T-helper 1 cell treated with Interleukin-12 subunit alpha and Interleukin-12 subunit beta and Interleukin-4 antibody, amounts not matched to agents 30 μg/mL and 1 μg/mL, for 36 hours (primary cell): ENCODE measurements around the gene BTBD16.

Experiments
- H3K27ac Mint-ChIP-seq: one replicate; pipeline ENCODE4 v1.8.0; 2021; ENCODE audit warnings: mild to moderate bottlenecking, mixed read lengths
- H3K27me3 Mint-ChIP-seq: one replicate; pipeline ENCODE4 v1.8.0; 2021; ENCODE audit warnings: low read depth, mixed read lengths
- H3K36me3 Mint-ChIP-seq: one replicate; pipeline ENCODE4 v1.8.0; 2021; ENCODE audit warnings: low read depth, mixed read lengths
- H3K4me1 Mint-ChIP-seq: one replicate; pipeline ENCODE4 v1.8.0; 2021; ENCODE audit warnings: low read depth, mixed read lengths
- H3K4me3 Mint-ChIP-seq: one replicate; pipeline ENCODE4 v1.8.0; 2021; ENCODE audit warnings: mild to moderate bottlenecking, moderate library complexity, mixed read lengths
- H3K9me3 Mint-ChIP-seq: one replicate; pipeline ENCODE4 v1.8.0; 2021; ENCODE audit warnings: mixed read lengths

Gene BTBD16

GRCh38 chr10:122302315-122302714 is 31.2 kb downstream of the BTBD16 start:
- H3K27me3 Mint-ChIP-seq = no peaks in the 10 kb centered on the region
- H3K4me1 Mint-ChIP-seq = no peaks in the 10 kb centered on the region
- peaks cover 11% of the 10 kb centered on the region for H3K9me3 Mint-ChIP-seq
- H3K27ac Mint-ChIP-seq = no peak overlapping the region
- H3K4me3 Mint-ChIP-seq = no peak overlapping the region
- no peaks in the 10 kb centered on the region for H3K36me3 Mint-ChIP-seq

DNA sequence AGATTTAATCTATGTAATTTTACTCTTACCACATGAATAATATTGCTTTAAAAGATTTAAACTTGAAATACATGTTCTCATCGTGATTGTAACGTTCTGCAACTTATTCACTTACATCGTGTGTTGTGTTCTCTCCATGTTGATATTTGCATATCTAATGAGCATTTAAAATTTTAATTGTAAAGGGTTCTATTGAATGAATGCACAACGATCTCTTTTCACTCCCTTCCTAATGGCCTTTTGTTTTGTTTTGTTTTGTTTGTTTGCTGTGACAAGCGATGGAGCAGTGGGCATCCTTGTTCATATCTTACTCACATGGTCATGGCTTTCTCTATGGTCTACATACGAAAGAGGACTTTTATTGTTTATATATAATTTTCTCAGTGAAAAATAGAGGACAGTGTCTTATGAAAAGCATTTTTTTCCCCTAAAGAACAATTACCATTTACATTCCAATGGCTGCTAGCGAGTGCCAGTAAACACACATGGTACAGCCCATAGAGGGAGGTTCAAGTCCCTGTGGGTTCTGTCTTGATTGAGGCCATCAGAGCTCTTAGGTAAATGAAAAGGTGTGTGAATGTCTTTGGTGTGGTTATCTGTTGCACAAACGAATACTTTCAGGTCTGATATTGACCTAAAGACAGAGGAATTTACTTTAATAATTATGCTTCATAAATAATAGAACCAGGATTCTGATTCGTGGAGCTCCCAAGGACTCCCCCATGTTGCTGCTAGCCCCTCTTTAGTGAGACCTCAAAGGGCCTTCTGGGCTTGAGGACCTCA is 32.4 kb downstream of the BTBD16 start:
- Mint-ChIP-seq H3K4me3 (no peak overlapping the region), H3K4me1 (no peaks in the 10 kb centered on the region), H3K27me3 (no peaks in the 10 kb centered on the region), H3K27ac (no peak overlapping the region), H3K36me3 (no peaks in the 10 kb centered on the region), H3K9me3 (peaks cover 11% of the 10 kb centered on the region)

DNA sequence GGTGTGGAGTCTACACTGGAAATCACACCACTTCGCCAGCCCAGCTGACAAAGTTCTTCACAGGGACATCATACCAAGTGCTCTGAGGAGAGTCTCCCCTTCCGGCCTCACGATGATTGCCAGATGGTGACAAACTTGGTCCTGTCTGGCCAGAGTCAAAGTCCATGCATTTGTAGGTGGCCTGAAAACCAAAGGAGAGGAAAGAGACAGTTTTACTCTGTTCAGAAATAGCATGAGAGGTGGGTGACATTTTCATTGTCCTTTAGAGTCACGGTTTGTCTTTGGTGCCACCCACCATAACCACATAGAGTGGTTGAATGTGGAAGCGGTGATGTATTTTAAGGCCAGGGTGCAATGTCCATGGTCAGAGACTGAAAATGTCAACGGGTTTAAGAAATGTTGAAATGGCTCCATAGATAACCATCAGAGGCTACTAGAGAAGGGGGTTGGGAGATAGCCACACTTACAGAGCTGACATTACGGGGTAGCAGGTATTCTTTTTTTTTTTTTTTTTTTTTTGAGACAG is 33.0 kb downstream of the BTBD16 start:
- no peaks in the 10 kb centered on the region for H3K36me3 Mint-ChIP-seq

DNA sequence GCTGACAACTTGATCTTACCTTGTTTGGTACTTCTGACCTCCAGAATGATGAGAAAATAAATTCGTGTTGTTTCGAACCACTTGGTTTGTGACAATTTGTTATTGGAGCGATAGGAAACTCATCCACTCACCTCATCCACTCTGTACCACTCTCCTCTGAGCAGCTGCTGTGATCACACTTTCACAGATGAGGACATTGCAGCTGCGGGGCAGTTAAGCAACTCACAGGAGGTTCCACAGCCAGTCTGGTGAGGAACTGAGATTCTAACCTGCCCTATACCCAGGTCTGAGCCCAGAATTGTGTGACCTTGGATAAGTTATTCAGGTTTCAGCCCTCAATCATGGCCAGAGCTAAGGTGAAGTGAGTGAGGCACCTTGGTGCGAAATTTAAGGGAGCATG is 35.2 kb downstream of the BTBD16 start:
- Mint-ChIP-seq H3K4me3 (no peak overlapping the region), H3K4me1 (no peaks in the 10 kb centered on the region), H3K9me3 (peaks cover 11% of the 10 kb centered on the region), H3K27ac (no peak overlapping the region), H3K27me3 (peaks cover 10% of the 10 kb centered on the region), H3K36me3 (no peaks in the 10 kb centered on the region)

More for the DNA sequence above, 33.0 kb downstream of the BTBD16 start:
- H3K27ac Mint-ChIP-seq = no peak overlapping the region
- H3K9me3 Mint-ChIP-seq = peaks cover 11% of the 10 kb centered on the region
- no peaks in the 10 kb centered on the region for H3K4me1 Mint-ChIP-seq
- H3K27me3 Mint-ChIP-seq = peaks cover 5% of the 10 kb centered on the region
- no peak overlapping the region for H3K4me3 Mint-ChIP-seq

- Mint-ChIP-seq H3K36me3 (no peaks in the 10 kb centered on the region), H3K4me1 (no peaks in the 10 kb centered on the region), H3K27ac (no peak overlapping the region), H3K27me3 (peaks cover 12% of the 10 kb centered on the region), H3K4me3 (no peak overlapping the region), H3K9me3 (peaks cover 11% of the 10 kb centered on the region)
These were observed 35.6 kb downstream of the BTBD16 start for GRCh38 chr10:122306744-122307143.

DNA sequence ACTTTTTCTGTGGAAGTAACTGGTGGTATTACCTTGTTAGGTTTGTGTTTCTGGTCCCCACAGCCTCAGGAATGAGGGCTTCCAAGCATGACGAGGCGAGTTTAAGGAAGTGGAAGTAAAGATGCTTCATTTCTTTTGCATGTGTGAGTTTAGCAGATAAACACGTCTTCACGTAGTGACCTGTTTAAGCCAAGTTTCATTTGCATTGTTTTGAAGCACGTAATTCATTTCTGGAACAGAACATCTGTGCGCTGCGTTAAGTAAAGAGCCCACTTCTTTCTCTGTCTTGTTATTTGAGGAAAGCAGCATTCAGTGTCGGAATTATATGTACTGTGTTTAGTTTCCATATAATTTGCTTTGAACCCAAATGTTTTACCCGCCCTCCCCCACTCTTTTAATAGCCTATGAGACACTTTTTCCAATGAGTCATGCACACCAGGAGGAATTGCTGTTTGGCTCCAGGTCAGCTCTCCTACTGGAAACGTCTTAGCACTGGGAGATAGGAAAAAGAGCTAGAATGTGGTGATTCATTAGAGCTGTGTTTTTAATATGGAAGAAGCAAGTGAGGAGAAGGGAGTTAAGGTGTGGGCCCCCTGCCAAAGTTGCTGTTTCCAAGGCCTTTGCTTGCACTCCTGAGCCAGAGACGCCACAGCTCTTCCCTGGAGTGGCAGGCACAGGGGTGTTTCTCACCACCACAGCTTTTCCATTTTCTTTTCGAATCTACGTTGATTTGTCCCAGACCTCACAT is 36.7 kb downstream of the BTBD16 start:
- Mint-ChIP-seq H3K9me3 (peaks cover 11% of the 10 kb centered on the region), H3K27ac (no peak overlapping the region), H3K27me3 (peaks cover 12% of the 10 kb centered on the region), H3K4me3 (no peak overlapping the region), H3K4me1 (no peaks in the 10 kb centered on the region), H3K36me3 (no peaks in the 10 kb centered on the region)

- H3K27me3 Mint-ChIP-seq = peaks cover 12% of the 10 kb centered on the region
- H3K36me3 Mint-ChIP-seq = no peaks in the 10 kb centered on the region
- H3K9me3 Mint-ChIP-seq = peaks cover 11% of the 10 kb centered on the region
- no peaks in the 10 kb centered on the region for H3K4me1 Mint-ChIP-seq
- no peak overlapping the region for H3K27ac Mint-ChIP-seq
- H3K4me3 Mint-ChIP-seq = no peak overlapping the region
These were observed 37.5 kb downstream of the BTBD16 start for GRCh38 chr10:122308417-122309141.

GRCh38 chr10:122310311-122311050 is 39.4 kb downstream of the BTBD16 start:
- H3K27ac Mint-ChIP-seq = no peak overlapping the region
- peaks cover 12% of the 10 kb centered on the region for H3K27me3 Mint-ChIP-seq
- peaks cover 8% of the 10 kb centered on the region for H3K9me3 Mint-ChIP-seq
- H3K4me3 Mint-ChIP-seq = no peak overlapping the region
- H3K36me3 Mint-ChIP-seq = no peaks in the 10 kb centered on the region
- no peaks in the 10 kb centered on the region for H3K4me1 Mint-ChIP-seq

DNA sequence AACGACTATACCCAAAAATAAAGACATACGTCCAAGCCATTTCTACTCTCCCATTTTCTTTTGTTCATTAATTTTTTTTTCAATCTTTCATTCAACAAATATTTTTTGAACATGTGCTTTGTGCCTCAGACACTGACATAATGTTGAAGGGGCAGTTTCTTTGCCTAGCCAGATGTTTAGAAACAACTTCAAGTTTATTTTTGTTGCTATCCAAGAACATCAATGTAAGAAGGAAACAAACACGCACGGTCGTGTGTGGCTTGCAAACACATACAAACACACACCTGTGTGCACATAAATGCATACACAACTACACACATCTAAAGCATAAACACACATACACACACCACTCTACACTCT is 39.9 kb downstream of the BTBD16 start:
- peaks cover 3% of the 10 kb centered on the region for H3K9me3 Mint-ChIP-seq
- H3K4me3 Mint-ChIP-seq = no peak overlapping the region
- H3K4me1 Mint-ChIP-seq = no peaks in the 10 kb centered on the region
- H3K36me3 Mint-ChIP-seq = no peaks in the 10 kb centered on the region
- H3K27ac Mint-ChIP-seq = no peak overlapping the region
- peaks cover 12% of the 10 kb centered on the region for H3K27me3 Mint-ChIP-seq

DNA sequence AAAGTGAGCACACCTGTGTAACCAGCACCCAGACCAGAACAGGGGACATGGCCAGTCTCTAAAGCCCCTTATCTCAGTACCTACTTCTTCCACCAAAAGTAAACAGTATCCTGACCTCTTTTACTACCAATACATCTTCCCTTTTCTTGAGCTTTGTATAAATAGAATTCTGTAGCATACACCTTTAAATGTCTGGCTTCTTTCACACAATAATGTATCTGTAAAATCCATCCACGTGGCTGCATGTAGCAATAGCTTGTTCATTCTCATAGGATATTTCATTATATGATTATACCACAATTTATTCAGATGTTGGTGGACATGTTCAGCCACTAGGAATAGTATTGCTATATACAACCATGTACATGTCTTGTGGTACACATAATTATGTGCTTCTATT is 40.6 kb downstream of the BTBD16 start:
- peaks cover 12% of the 10 kb centered on the region for H3K27me3 Mint-ChIP-seq
- H3K4me3 Mint-ChIP-seq = no peak overlapping the region
- no peaks in the 10 kb centered on the region for H3K36me3 Mint-ChIP-seq
- no peak overlapping the region for H3K27ac Mint-ChIP-seq
- H3K9me3 Mint-ChIP-seq = no peaks in the 10 kb centered on the region
- H3K4me1 Mint-ChIP-seq = no peaks in the 10 kb centered on the region

- Mint-ChIP-seq H3K9me3 (peaks cover 8% of the 10 kb centered on the region), H3K4me1 (no peaks in the 10 kb centered on the region), H3K36me3 (no peaks in the 10 kb centered on the region), H3K4me3 (no peak overlapping the region), H3K27ac (no peak overlapping the region), H3K27me3 (peaks cover 7% of the 10 kb centered on the region)
These were observed 45.3 kb downstream of the BTBD16 start for GRCh38 chr10:122316224-122316884.

GRCh38 chr10:122321960-122322359 is 50.9 kb downstream of the BTBD16 start:
- H3K36me3 Mint-ChIP-seq = no peaks in the 10 kb centered on the region
- H3K4me3 Mint-ChIP-seq = no peak overlapping the region
- peaks cover 8% of the 10 kb centered on the region for H3K9me3 Mint-ChIP-seq
- no peaks in the 10 kb centered on the region for H3K4me1 Mint-ChIP-seq
- H3K27ac Mint-ChIP-seq = no peak overlapping the region
- peaks cover 19% of the 10 kb centered on the region for H3K27me3 Mint-ChIP-seq

- no peak overlapping the region for H3K27ac Mint-ChIP-seq
- no peak overlapping the region for H3K4me3 Mint-ChIP-seq
- no peaks in the 10 kb centered on the region for H3K36me3 Mint-ChIP-seq
- peaks cover 8% of the 10 kb centered on the region for H3K9me3 Mint-ChIP-seq
- H3K4me1 Mint-ChIP-seq = no peaks in the 10 kb centered on the region
- H3K27me3 Mint-ChIP-seq = peaks cover 19% of the 10 kb centered on the region
These were observed 52.1 kb downstream of the BTBD16 start for GRCh38 chr10:122323189-122323588.
